Type B pancreatic cell (in vitro differentiated cells): ENCODE data around the gene CSNK1E. TPM values are rescaled to one million over a fixed set of nuclear protein-coding genes. Genes with fewer than 3 reads are reported as not detected.

Experiments
- DNase-seq: peaks from one replicate; pipeline ENCODE4 v3.0.0; 2021; ENCODE audit warnings: mixed read lengths; ENCODE audit not compliant: unreplicated experiment; ENCODE audit errors: extremely low spot score
- H3K27ac Mint-ChIP-seq: 2 replicates; pipeline ENCODE4 v1.8.0; 2021; ENCODE audit warnings: mild to moderate bottlenecking, mixed read lengths
- H3K27me3 Mint-ChIP-seq: 2 replicates; pipeline ENCODE4 v1.8.0; 2021; ENCODE audit warnings: mixed read lengths
- H3K36me3 Mint-ChIP-seq: 2 replicates; pipeline ENCODE4 v1.8.0; 2021; ENCODE audit warnings: mixed read lengths
- H3K4me1 Mint-ChIP-seq: one replicate; pipeline ENCODE4 v1.8.0; 2021; ENCODE audit warnings: mixed read lengths; ENCODE audit not compliant: unreplicated experiment
- H3K4me3 Mint-ChIP-seq: 2 replicates; pipeline ENCODE4 v1.8.0; 2021; ENCODE audit warnings: mild to moderate bottlenecking, mixed read lengths
- H3K9me3 Mint-ChIP-seq: 2 replicates; pipeline ENCODE4 v1.8.0; 2021; ENCODE audit warnings: mixed read lengths
- CTCF ChIP-seq: fragments of 200-600 bp; sonication (generic); conservative IDR thresholded peaks from 2 replicates; pipeline ENCODE4 v1.5.0; 2021; ENCODE audit warnings: antibody characterized with exemption, mild to moderate bottlenecking
- total RNA-seq: library from RNA; stranded (reverse); gene quantifications from 2 replicates; pipeline ENCODE4 v1.2.1, GENCODE V29; 2021; ENCODE audit warnings: low replicate concordance

The CSNK1E gene
- total RNA-seq, 1 donor from 2014 or later: 199 TPM

GRCh38 chr22:38266120-38266519 is 51.1 kb downstream of the CSNK1E start:
- Mint-ChIP-seq H3K4me3 (no peak overlapping the region), H3K27me3 (no peaks in the 10 kb centered on the region), H3K4me1 (peaks cover 37% of the 10 kb centered on the region), H3K27ac (no peak overlapping the region), H3K36me3 (peaks cover 10% of the 10 kb centered on the region), H3K9me3 (no peaks in the 10 kb centered on the region)
- DNase-seq: no peak
- TF ChIP-seq CTCF: no peak

- H3K27me3 Mint-ChIP-seq: no peaks in the 10 kb centered on the region
Observed at GRCh38 chr22:38264322-38264843, 52.9 kb downstream of the CSNK1E start.

GRCh38 chr22:38262051-38262795 is 55.0 kb downstream of the CSNK1E start:
- peak; percentile 61 for TF ChIP-seq CTCF
- Mint-ChIP-seq H3K27ac (no peak overlapping the region), H3K27me3 (no peaks in the 10 kb centered on the region), H3K9me3 (no peaks in the 10 kb centered on the region), H3K4me1 (peaks cover 39% of the 10 kb centered on the region), H3K36me3 (peaks cover 10% of the 10 kb centered on the region), H3K4me3 (no peak overlapping the region)
- no peak for DNase-seq

More at GRCh38 chr22:38264322-38264843, 52.9 kb downstream of the CSNK1E start:
- Mint-ChIP-seq H3K9me3 (no peaks in the 10 kb centered on the region), H3K36me3 (peaks cover 10% of the 10 kb centered on the region), H3K27ac (no peak overlapping the region), H3K4me1 (peaks cover 33% of the 10 kb centered on the region), H3K4me3 (no peak overlapping the region)
- DNase-seq: no peak
- TF ChIP-seq CTCF: no peak

- TF ChIP-seq CTCF: peak; percentile 29
- Mint-ChIP-seq H3K4me1 (peaks cover 42% of the 10 kb centered on the region), H3K4me3 (peak overlapping the region; percentile 31), H3K36me3 (peaks cover 10% of the 10 kb centered on the region), H3K9me3 (no peaks in the 10 kb centered on the region), H3K27ac (peak overlapping the region; percentile 52), H3K27me3 (no peaks in the 10 kb centered on the region)
- DNase-seq: no peak
Observed at GRCh38 chr22:38260761-38261681, 56.2 kb downstream of the CSNK1E start.

- DNase-seq: no peak
- Mint-ChIP-seq H3K9me3 (no peaks in the 10 kb centered on the region), H3K4me1 (peaks cover 42% of the 10 kb centered on the region), H3K36me3 (peaks cover 5% of the 10 kb centered on the region), H3K27me3 (no peaks in the 10 kb centered on the region), H3K27ac (peak overlapping the region; percentile 3), H3K4me3 (peak overlapping the region; percentile 18)
- TF ChIP-seq CTCF: no peak
Observed at GRCh38 chr22:38259370-38259769, 57.9 kb downstream of the CSNK1E start.
